ENCODE data around the gene DCLRE1A. TPM values are rescaled to one million over a fixed set of nuclear protein-coding genes. Genes with fewer than 3 reads are reported as not detected.

Gene DCLRE1A
- total and polyA plus RNA-seq, 12 donors = 3.3 to 7.5 (median 5.6) TPM

GRCh38 chr10:113854761-113855588 lies 1.1 kb upstream of the DCLRE1A start:
- peak overlapping the region; percentile 81 to 97 (median 96) for H3K27ac ChIP-seq
- no peaks in the 10 kb centered on the region for H3K27me3 ChIP-seq
- peak in 2 of 9 donors; percentile 12 to 20 for TF ChIP-seq CTCF (IDR thresholded peaks at IDR 0.05)
- H3K36me3 ChIP-seq = peaks cover 0 to 20% (median 10%) of the 10 kb centered on the region in 9 donors
- ATAC-seq = peak; percentile 58 to 81 (median 68)
- H3K4me1 ChIP-seq = peaks cover 0 to 65% (median 51%) of the 10 kb centered on the region in 9 donors
- DNase-seq = peak; percentile 49 to 58
- intact Hi-C loops (cut with DNase I) = loop anchor here in 6 of 10 donors (1.0 to 10.0 kb wide), 8 partner anchors 18 to 247 kb away; partner anchors contain the start of gene ADRB1 (in 4 of the 6)
- peak overlapping the region; percentile 74 to 99 (median 90) for H3K4me3 ChIP-seq
- WGBS, 2 donors = 0 to 1% methylated on average over 60 to 62 of the region's 62 CpGs
- H3K9me3 ChIP-seq = no peaks in the 10 kb centered on the region

GRCh38 chr10:113853578-113854012 lies 287 bp downstream of the DCLRE1A start:
- DNase-seq (no peak), ATAC-seq (peak in 6 of 8 donors; percentile 44 to 60 (median 48))
- no peaks in the 10 kb centered on the region for H3K9me3 ChIP-seq
- intact Hi-C loops (cut with DNase I) = loop anchor here in 5 of 10 donors (1.0 to 10.0 kb wide), 4 partner anchors 16 to 249 kb away; partner anchors contain the start of gene ADRB1 (in 3 of the 5)
- peaks cover 0 to 17% (median 0%) of the 10 kb centered on the region in 9 donors for H3K36me3 ChIP-seq
- no peak for TF ChIP-seq CTCF (IDR thresholded peaks at IDR 0.05)
- peak overlapping the region; percentile 81 to 97 (median 96) for H3K27ac ChIP-seq
- 16 to 18% methylated on average over 10 of the region's 10 CpGs for WGBS, 2 donors
- peaks cover 0 to 66% (median 51%) of the 10 kb centered on the region in 9 donors for H3K4me1 ChIP-seq
- no peaks in the 10 kb centered on the region for H3K27me3 ChIP-seq
- peak overlapping the region; percentile 74 to 99 (median 90) for H3K4me3 ChIP-seq

GRCh38 chr10:113849946-113850345 lies 3.9 kb downstream of the DCLRE1A start:
- Histone ChIP-seq H3K27ac (no peak overlapping the region), H3K27me3 (no peaks in the 10 kb centered on the region), H3K4me1 (peaks cover 0 to 41% (median 23%) of the 10 kb centered on the region in 9 donors), H3K4me3 (no peak overlapping the region), H3K36me3 (peaks cover 0 to 34% (median 0%) of the 10 kb centered on the region in 9 donors), H3K9me3 (no peaks in the 10 kb centered on the region)
- WGBS, 2 donors = 90 to 93% methylated on average over 7 of the region's 7 CpGs
- intact Hi-C loops (cut with DNase I) = loop anchor here in 4 of 10 donors (5.0 to 10.0 kb wide), 2 partner anchors 195 to 252 kb away; partner anchors contain the start of gene ADRB1 (in 3 of the 4)
- TF ChIP-seq CTCF (IDR thresholded peaks at IDR 0.05) = no peak
- DNase-seq (no peak), ATAC-seq (no peak)

GRCh38 chr10:113849140-113849803 lies 4.6 kb downstream of the DCLRE1A start:
- no peaks in the 10 kb centered on the region for H3K9me3 ChIP-seq
- no peaks in the 10 kb centered on the region for H3K27me3 ChIP-seq
- ATAC-seq (no peak), DNase-seq (no peak)
- intact Hi-C loops (cut with DNase I) = no loop called here
- 95% methylated on average over 5 of the region's 5 CpGs for WGBS, 2 donors
- H3K4me3 ChIP-seq = no peak overlapping the region
- H3K27ac ChIP-seq = no peak overlapping the region
- H3K36me3 ChIP-seq = peaks cover 0 to 41% (median 3%) of the 10 kb centered on the region in 9 donors
- TF ChIP-seq CTCF (IDR thresholded peaks at IDR 0.05) = no peak
- H3K4me1 ChIP-seq = peaks cover 0 to 41% (median 23%) of the 10 kb centered on the region in 9 donors
